ENCODE results near the gene DARS1.

- TF ChIP-seq GLIS3 (CRISPR knock-in tag; IDR thresholded peaks at IDR 0.05) (no peak), ZFP3 (CRISPR knock-in tag; IDR thresholded peaks at IDR 0.05) (no peak), ZNF8 (CRISPR knock-in tag; IDR thresholded peaks at IDR 0.05) (no peak), ZNF565 (CRISPR knock-in tag; conservative IDR thresholded peaks at IDR 0.05; ENCODE audit: low read depth) (no peak), PATZ1 (CRISPR knock-in tag; IDR thresholded peaks at IDR 0.05; ENCODE audit: borderline replicate concordance) (no peak), ESRRG (CRISPR knock-in tag; IDR thresholded peaks at IDR 0.05) (no peak), TCF4 (CRISPR knock-in tag; IDR thresholded peaks at IDR 0.05; ENCODE audit: borderline replicate concordance) (no peak), ZFP30 (CRISPR knock-in tag; IDR thresholded peaks at IDR 0.05) (no peak), ARNTL (CRISPR knock-in tag; IDR thresholded peaks at IDR 0.05; ENCODE audit: borderline replicate concordance, low read depth) (no peak), RARB (CRISPR knock-in tag; IDR thresholded peaks at IDR 0.05) (no peak), CSDC2 (CRISPR knock-in tag; IDR thresholded peaks at IDR 0.05) (no peak), TOX (CRISPR knock-in tag; IDR thresholded peaks at IDR 0.05; ENCODE audit: borderline replicate concordance) (no peak), ISL1 (CRISPR knock-in tag; IDR thresholded peaks at IDR 0.05) (no peak), CSRNP3 (CRISPR knock-in tag; IDR thresholded peaks at IDR 0.05) (no peak)
Measured at GRCh38 chr2:135952891-135953290, 32.5 kb downstream of the DARS1 start.
